ENCODE measurements around the gene CLIC4. TPM values are rescaled to one million over a fixed set of nuclear protein-coding genes. Genes with fewer than 3 reads are reported as not detected.

CLIC4 gene
- total and polyA plus RNA-seq, 2 donors (not counting 1 experiment from before 2014, with no cell fraction given), result 28.5 to 123 TPM

GRCh38 chr1:24856787-24857506, 111.7 kb downstream of the CLIC4 start:
- Histone ChIP-seq H3K4me3 (ENCODE audit: control extremely low read depth in 1 of 5, extremely low read depth in 1 of 5, insufficient read depth in 1 of 5, low read depth in 2 of 5, low read length in 4 of 5) (no peak overlapping the region), H4K20me1 (ENCODE audit: control insufficient read depth, insufficient read depth, low read length, poor library complexity, severe bottlenecking) (no peaks in the 10 kb centered on the region), H3K79me2 (ENCODE audit: control insufficient read depth, insufficient read depth, low read length) (no peaks in the 10 kb centered on the region), H3K27me3 (replicated peaks in 1 of 4; ENCODE audit: control extremely low read depth in 1 of 4, control insufficient read depth in 3 of 4, insufficient read depth in 4 of 4, low read length in 3 of 4) (peaks cover 0 to 4% (median 0%) of the 10 kb centered on the region in 4 experiments), H3K9ac (ENCODE audit: low read length) (no peak overlapping the region), H3K9me3 (ENCODE audit: control extremely low read depth in 1 of 3, control insufficient read depth in 2 of 3, insufficient read depth in 1 of 3, low read length in 2 of 3) (no peaks in the 10 kb centered on the region), H3K36me3 (replicated peaks in 1 of 2; ENCODE audit: control extremely low read depth in 1 of 2, control insufficient read depth in 1 of 2, extremely low read depth in 1 of 2, insufficient read depth in 2 of 2, low read length in 1 of 2) (no peaks in the 10 kb centered on the region), H3K27ac (ENCODE audit: low read length in 2 of 2) (no peak overlapping the region), H3K4me2 (replicated peaks; ENCODE audit: low read depth, low read length, poor library complexity, severe bottlenecking) (no peak overlapping the region), H3K4me1 (ENCODE audit: control insufficient read depth in 2 of 2, insufficient read depth in 2 of 2, low read length in 2 of 2) (no peaks in the 10 kb centered on the region), H2AFZ (ENCODE audit: insufficient read depth, low read depth, low read length, poor library complexity, severe bottlenecking) (no peak overlapping the region)
- DNase-seq, result no peak
- ChIA-PET POLR2A (no interaction called here), CTCF (interaction anchor here (1.3 kb wide), 1 partner anchor 350 kb away, joined by 3 read pairs; no protein-coding TSS in a partner anchor)
- intact Hi-C loops (cut with micrococcal nuclease), result no loop called here
- TF ChIP-seq CTCF (IDR thresholded peaks at IDR 0.05) (no peak), EZH2 (IDR thresholded peaks at IDR 0.05; ENCODE audit: borderline replicate concordance, insufficient read depth, low read depth, low read length, poor library complexity, severe bottlenecking) (no peak)
- ATAC-seq (ENCODE audit: low read depth), result no peak
- Mint-ChIP-seq H3K27ac (no peak overlapping the region), H3K4me1 (no peaks in the 10 kb centered on the region), H3K27me3 (no peaks in the 10 kb centered on the region), H3K4me3 (no peak overlapping the region), H3K9me3 (ENCODE audit: insufficient read depth) (no peaks in the 10 kb centered on the region)
- 88% methylated on average over 11 of the region's 16 CpGs for WGBS (ENCODE audit: insufficient coverage)

- Histone ChIP-seq H2AFZ (ENCODE audit: insufficient read depth, low read depth, low read length, poor library complexity, severe bottlenecking) (no peak overlapping the region), H3K27me3 (replicated peaks in 1 of 4; ENCODE audit: control extremely low read depth in 1 of 4, control insufficient read depth in 3 of 4, insufficient read depth in 4 of 4, low read length in 3 of 4) (peaks cover 0 to 4% (median 0%) of the 10 kb centered on the region in 4 experiments), H3K9ac (ENCODE audit: low read length) (no peak overlapping the region), H3K79me2 (ENCODE audit: control insufficient read depth, insufficient read depth, low read length) (no peaks in the 10 kb centered on the region), H4K20me1 (ENCODE audit: control insufficient read depth, insufficient read depth, low read length, poor library complexity, severe bottlenecking) (no peaks in the 10 kb centered on the region), H3K4me1 (ENCODE audit: control insufficient read depth in 2 of 2, insufficient read depth in 2 of 2, low read length in 2 of 2) (no peaks in the 10 kb centered on the region), H3K4me3 (ENCODE audit: control extremely low read depth in 1 of 5, extremely low read depth in 1 of 5, insufficient read depth in 1 of 5, low read depth in 2 of 5, low read length in 4 of 5) (no peak overlapping the region), H3K9me3 (ENCODE audit: control extremely low read depth in 1 of 3, control insufficient read depth in 2 of 3, insufficient read depth in 1 of 3, low read length in 2 of 3) (no peaks in the 10 kb centered on the region), H3K27ac (ENCODE audit: low read length in 2 of 2) (no peak overlapping the region), H3K36me3 (replicated peaks in 1 of 2; ENCODE audit: control extremely low read depth in 1 of 2, control insufficient read depth in 1 of 2, extremely low read depth in 1 of 2, insufficient read depth in 2 of 2, low read length in 1 of 2) (no peaks in the 10 kb centered on the region), H3K4me2 (replicated peaks; ENCODE audit: low read depth, low read length, poor library complexity, severe bottlenecking) (no peak overlapping the region)
- intact Hi-C loops (cut with micrococcal nuclease), result no loop called here
- TF ChIP-seq EZH2 (IDR thresholded peaks at IDR 0.05; ENCODE audit: borderline replicate concordance, insufficient read depth, low read depth, low read length, poor library complexity, severe bottlenecking) (no peak), CTCF (IDR thresholded peaks at IDR 0.05) (no peak)
- Mint-ChIP-seq H3K27me3 (peaks cover 3% of the 10 kb centered on the region), H3K9me3 (ENCODE audit: insufficient read depth) (no peaks in the 10 kb centered on the region), H3K27ac (no peak overlapping the region), H3K4me3 (no peak overlapping the region), H3K4me1 (no peaks in the 10 kb centered on the region)
- WGBS (ENCODE audit: insufficient coverage), result 96% methylated on average over 2 of the region's 6 CpGs
- POLR2A ChIA-PET, result no interaction called here
- ATAC-seq (ENCODE audit: low read depth) (no peak), DNase-seq (no peak)
- CTCF ChIA-PET, result interaction anchor here (1.3 kb wide), 1 partner anchor 349 kb away, joined by 3 read pairs; no protein-coding TSS in a partner anchor
These were observed 112.4 kb downstream of the CLIC4 start for GRCh38 chr1:24857507-24858133.

Measured in B cell (primary cell).